Stimulated activated CD4-positive, alpha-beta T cell treated with anti-CD3 and anti-CD28 coated beads, Interleukin-2, amount 100 ng/mL, for 4 hours (primary cell): Measurements from ENCODE around the gene ZNF585A.
"Not testable (repeated sequence)": the region's sequence is repeated elsewhere in the genome, so short reads cannot be mapped to it uniquely, and the experiment has no call there.

ENCODE experiments used
- DNase-seq: peaks from one replicate; pipeline ENCODE4 v3.0.0-alpha.2; 2020; ENCODE audit warnings: low read depth

ZNF585A gene

DNA sequence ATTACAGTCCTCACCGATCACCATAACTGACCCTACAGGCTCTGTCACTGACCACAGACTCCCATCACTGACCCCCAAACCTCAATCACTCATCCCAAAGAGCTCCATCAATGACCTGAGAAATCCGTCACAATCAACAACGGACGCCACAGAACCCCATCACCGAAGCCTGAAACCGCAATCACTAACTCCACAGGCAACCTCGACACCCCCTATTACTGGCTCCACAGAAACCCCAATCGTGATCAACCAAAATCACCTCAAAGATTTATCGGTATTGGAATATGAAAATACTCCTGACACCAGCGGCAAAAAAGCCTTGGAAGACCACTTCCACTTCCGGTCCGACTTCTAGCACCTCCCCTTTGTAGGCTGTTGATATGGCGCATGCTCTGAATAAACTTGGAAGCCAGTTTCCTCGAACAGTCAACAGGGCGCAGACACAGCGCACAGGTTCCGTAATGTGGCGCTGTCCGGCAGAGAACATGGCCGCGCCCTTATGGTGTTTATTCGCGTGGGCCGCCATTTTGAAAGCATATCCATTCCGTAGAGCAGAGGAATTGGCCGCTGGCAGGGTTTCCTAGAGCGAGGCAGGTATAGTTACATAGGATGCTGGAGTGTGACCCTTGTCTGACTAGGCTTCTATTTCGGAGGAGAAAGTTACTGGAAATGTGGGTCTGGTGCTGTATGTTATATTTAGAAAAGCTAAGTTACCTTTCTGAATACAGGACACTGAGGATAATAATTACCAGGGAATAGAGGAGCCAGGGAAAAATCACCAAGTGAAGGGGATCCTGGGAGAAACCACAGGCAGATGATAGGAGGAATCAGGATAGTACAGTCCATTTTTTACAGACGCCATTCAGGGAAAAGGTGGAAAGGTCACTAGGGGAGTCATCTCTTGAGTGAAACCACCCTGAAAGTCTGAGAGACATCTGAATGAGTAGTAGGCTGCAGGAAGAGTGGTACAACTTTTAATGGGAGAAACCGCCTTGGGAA lies at the start of gene ZNF585A:
Gene ZNF585A, minus strand, starts transcription at position 328 of the 999 bp plus-strand sequence. CDS start 2,785 bp downstream, outside the sequence.
- DNase-seq: peak; percentile 86

DNA sequence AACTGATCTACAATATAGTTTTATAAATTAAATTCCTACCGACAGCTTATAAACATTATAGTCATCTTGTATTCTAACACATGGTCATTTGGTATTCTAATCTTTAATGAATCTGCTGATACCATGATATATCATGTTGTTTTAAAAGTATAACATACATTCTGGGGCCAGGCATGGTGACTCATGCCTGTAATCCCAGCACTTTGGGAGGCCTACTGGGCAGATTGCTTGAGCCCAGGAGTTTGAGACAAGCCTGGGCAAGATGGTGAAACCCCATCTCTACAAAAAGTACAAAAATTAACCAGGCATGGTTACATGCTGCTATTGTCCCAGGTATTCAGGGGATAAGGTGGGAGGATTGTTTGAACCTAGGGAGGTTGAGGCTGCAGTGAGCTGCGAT lies 48.6 kb upstream of the ZNF585A start:
- DNase-seq: no peak

DNA sequence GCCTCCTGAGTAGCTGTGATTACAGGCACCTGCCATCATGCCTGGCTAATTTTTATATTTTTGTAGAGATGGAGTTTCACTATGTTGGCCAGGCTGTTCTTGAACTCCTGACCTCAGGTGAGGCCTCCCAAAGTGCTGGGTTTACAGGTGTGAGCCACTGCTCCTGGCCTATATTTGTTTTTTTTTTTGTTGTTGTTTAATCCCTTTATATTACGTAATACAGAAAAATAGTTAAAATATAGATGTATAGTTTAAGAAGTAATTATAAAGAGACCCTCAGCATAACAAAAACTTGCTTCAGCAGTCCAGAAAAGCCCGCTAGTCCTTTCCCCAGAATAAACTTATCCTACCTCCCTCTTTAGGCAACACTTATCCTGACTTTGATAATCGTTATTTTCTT lies 47.9 kb upstream of the ZNF585A start:
- DNase-seq: no peak

- no peak for DNase-seq
Observed at GRCh38 chr19:37218592-37218935, 46.1 kb upstream of the ZNF585A start.

DNA sequence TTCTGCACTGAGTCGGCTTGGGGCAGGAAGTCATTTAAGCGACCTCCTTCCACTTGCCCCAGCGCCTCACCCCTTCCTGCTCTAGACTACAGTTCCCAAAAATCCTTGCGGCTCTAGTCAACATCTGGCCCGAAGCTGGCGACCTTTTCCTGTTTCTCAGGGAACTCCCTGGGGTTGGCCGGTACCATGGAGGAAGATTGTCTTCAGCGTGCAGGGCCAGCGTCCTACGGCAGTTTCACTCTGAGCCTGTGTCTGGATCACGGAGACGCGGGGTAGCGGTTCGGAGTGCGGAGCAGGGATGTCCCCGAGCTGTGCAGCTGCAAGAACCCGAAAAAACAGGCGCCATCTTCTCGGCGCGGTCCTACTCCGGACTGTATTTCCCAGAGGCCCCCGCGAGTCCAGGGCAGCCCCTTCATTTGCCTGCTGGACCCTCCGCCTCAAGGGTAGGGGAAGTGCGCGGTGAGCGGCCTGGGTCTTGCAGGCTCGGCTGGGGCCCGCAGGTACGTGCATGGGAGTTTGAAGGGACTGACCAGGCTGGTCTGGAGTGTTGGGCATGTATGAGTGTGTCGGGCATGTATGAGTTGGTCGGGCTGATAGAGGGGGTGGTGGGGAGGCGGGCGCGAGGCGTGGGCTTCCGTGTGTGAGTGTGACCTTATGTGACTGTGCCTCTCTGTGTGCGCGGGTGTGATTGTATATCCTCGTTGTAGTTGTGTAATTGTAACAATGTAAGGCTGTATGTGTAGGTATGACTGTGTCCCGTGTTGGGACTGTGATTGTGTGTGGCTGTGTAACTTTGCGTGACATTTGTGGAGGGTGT lies 45.5 kb upstream of the ZNF585A start, which contains the start of gene ZNF383:
Gene ZNF383, plus strand, starts transcription at position 440 of the 817 bp plus-strand sequence. CDS start 12,240 bp downstream, outside the sequence.
- DNase-seq: peak; percentile 69

GRCh38 chr19:37217480-37217774 lies 44.9 kb upstream of the ZNF585A start:
- DNase-seq: no peak

DNA sequence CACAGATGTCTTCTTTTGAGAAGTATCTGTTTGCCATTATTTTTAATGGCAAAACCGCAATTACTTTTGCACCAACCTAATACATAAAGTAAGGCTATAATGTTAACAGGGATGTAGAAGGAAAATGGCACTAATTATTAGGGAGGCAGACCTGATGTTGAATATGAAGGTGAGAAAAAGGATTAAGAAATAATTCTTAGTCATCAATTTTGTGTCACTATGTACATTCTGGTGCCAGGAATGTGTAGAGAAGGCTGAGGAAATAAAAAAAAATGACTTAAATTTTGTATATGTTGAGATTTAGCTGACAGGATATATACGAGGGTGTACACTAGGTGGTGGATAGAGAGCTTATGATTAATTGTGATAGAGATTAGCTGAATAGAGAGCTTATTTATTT lies 25.3 kb upstream of the ZNF585A start:
- DNase-seq: no peak

DNA sequence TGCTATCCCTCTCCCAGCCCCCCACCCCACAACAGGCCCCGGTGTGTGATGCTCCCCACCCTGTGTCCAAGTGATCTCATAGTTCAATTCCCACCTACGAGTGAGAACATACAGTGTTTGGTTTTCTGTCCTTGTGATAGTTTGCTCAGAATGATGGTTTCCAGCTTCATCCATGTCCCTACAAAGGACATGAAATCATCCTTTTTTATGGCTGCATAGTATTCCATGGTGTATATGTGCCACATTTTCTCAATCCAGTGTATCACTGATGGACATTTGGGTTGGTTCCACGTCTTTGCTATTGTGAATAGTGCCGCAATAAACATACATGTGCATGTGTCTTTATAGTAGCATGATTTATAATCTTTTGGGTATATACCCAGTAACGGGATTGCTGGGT lies 24.6 kb upstream of the ZNF585A start:
- DNase-seq: not testable (repeated sequence)

DNA sequence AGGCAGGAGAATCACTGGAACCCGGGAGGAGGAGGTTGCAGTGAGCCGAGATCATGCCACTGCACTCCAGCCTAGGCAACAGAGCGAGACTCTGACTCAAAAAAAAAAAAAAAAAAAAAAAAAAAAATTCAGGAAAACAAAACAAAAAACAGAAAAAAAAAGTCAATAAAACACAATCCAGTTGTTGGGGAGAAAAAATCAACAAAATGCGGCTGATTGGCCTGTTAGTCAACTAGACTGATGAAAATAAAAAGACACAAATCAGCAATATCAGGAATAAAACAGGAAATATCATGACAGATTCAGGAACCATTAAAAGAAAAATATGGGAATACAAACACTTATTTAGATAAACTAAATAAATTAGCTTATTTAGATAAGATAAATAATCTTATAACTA lies 22.8 kb upstream of the ZNF585A start:
- not testable (repeated sequence) for DNase-seq

- DNase-seq: not testable (repeated sequence)
Observed at GRCh38 chr19:37186071-37186470, 13.6 kb upstream of the ZNF585A start.

- DNase-seq: no peak
Observed at GRCh38 chr19:37165635-37166034, 6.9 kb downstream of the ZNF585A start.

- no peak for DNase-seq
Observed at GRCh38 chr19:37160153-37160552, 12.3 kb downstream of the ZNF585A start.

- no peak for DNase-seq
Observed at GRCh38 chr19:37148214-37148613, 24.3 kb downstream of the ZNF585A start.

DNA sequence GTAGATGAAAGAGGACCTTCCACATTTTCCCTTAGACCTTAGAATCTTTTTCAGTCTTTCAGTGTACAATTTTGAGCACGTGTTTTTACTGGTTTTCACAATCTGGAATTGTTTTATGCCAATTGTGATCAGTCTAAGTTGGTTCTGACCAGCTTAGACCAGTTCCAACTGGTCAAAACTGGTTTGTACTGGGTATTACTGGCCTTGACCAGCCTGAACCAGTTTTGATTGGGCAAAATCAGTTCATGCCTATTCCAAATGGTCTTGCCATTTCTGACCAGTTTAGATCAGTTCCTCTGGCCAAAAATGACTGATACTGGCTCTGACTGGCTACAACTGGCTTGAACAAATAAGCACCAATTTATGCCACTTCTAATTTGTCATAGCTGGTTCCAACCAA lies 36.4 kb downstream of the ZNF585A start:
- no peak for DNase-seq

GRCh38 chr19:37128821-37129177 lies 43.7 kb downstream of the ZNF585A start:
- no peak for DNase-seq

DNA sequence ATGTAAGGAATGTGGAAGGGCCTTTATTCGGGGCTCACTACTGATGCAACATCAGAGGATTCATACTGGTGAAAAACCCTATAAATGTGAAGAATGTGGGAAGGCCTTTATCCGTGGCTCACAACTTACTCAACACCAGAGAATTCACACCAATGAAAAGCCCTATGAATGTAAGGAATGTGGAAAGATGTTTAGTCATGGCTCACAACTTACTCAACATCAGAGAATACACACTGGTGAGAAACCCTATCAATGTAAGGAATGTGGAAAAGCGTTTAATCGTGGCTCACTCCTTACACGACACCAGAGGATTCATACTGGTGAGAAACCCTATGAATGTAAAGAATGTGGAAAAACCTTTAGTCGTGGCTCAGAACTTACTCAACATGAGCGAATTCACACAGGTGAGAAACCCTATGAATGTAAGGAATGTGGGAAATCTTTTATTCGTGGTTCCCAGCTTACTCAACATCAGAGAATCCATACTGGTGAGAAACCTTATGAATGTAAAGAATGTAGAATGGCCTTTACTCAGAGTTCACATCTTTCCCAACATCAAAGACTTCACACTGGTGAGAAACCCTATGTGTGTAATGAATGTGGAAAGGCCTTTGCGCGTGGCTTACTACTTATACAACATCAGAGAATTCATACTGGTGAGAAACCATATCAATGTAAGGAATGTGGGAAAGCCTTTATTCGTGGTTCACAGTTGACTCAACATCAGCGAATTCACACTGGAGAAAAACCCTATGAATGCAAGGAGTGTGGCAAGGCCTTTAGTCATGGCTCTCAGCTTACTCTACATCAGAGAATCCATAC lies 44.3 kb downstream of the ZNF585A start:
- no peak for DNase-seq

DNA sequence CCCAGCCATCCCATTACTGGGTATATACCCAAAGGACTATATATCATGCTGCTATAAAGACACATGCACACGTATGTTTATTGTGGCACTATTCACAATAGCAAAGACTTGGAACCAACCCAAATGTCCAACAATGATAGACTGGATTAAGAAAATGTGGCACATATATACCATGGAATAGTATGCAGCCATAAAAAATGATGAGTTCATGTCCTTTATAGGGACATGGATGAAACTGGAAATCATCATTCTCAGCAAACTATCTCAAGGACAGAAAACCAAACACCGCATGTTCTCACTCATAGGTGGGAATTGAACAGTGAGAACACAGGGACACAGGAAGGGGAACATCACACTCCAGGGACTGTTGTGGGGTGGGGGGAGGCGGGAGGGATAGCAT lies 50.4 kb downstream of the ZNF585A start:
- not testable (repeated sequence) for DNase-seq

GRCh38 chr19:37114001-37114400 lies 58.5 kb downstream of the ZNF585A start:
- DNase-seq: no peak

DNA sequence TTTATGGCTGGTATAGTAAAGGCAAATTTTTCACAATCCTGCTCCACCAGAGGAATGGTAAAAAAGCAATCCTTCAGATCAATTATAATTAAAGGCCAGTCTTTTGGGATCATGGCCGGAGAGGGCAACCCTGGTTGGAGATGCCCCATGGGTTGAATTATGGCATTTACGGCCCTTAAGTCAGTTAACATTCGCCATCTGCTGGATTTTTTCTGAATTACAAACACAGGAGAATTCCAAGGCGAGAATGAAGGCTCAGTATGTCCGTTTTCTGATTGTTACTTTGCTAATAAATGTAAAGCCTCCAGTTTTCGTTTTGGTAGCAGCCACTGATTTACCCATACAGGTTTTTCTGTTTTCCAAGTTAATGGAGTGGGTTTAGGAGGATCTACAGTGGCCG lies 60.7 kb downstream of the ZNF585A start:
- not testable (repeated sequence) for DNase-seq

- DNase-seq: not testable (repeated sequence)
Observed at GRCh38 chr19:37104135-37104534, 68.4 kb downstream of the ZNF585A start.

DNA sequence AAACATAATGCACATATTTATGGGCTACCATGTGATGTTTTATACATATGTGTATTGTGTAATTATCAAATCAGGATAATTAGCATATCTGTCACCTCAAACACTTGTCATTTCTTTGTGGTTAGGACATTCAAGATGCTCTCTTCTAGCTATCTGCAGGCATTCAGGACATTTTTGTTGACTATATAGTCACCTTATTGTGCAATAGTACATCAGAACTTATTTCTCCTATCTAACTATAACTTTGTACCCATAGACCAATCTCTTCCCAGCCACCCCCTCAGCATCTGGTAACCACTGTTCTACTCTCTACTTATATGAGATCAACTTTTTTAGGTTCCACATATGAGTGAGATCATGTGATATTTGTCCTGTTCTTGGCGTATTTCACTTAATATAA lies 73.9 kb downstream of the ZNF585A start:
- no peak for DNase-seq

- DNase-seq: no peak
Observed at GRCh38 chr19:37095859-37096258, 76.6 kb downstream of the ZNF585A start.
